ENCODE measurements around the gene OR52N5. TPM values are rescaled to one million over a fixed set of nuclear protein-coding genes. Genes with fewer than 3 reads are reported as not detected.

OR52N5 gene
- total and polyA plus RNA-seq, 9 of the 15 experiments (the other 6 are each of a cell fraction or from before 2014, with no cell fraction given), result not detected

DNA sequence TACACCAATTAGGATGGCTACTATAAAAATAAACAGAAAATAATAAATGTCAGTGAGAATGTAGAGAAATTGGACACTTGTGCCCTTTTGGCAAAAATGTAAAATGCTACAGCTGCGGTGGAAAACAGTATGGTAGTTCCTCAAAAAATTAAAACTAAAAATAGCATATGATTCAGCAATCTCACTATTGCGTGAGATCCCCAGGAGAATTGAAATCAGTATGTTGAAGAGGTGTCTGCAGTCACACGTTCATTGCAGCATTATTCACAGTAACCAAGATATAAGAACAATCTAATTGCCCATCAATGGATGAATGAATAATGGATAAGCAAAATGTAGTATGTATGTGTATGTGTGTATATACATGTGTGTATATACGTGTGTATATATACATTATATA is 32.4 kb upstream of the OR52N5 start (continued):
- peak; percentile 30; the same call in 1 of the 2 replicates for TF ChIP-seq ARID1B (IDR thresholded peaks at IDR 0.05)
- peak; percentile 30; the same call in 1 of the 2 replicates for TF ChIP-seq LEF1 (IDR thresholded peaks at IDR 0.05)
- no peak for TF ChIP-seq ZNF707 (CRISPR knock-in tag; conservative IDR thresholded peaks at IDR 0.05)
- no peak for TF ChIP-seq NCOA2 (IDR thresholded peaks at IDR 0.05; ENCODE audit: partially characterized antibody in 2 of 2)
- TF ChIP-seq CBX1 (IDR thresholded peaks at IDR 0.05; ENCODE audit: low read depth), result peak; percentile 29; the same call in 1 of the 2 replicates
- TF ChIP-seq, protein P1, sequence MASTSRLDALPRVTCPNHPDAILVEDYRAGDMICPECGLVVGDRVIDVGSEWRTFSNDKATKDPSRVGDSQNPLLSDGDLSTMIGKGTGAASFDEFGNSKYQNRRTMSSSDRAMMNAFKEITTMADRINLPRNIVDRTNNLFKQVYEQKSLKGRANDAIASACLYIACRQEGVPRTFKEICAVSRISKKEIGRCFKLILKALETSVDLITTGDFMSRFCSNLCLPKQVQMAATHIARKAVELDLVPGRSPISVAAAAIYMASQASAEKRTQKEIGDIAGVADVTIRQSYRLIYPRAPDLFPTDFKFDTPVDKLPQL (IDR thresholded peaks at IDR 0.05; ENCODE audit: extremely low read depth, insufficient read length), result no peak
- TF ChIP-seq, protein P2, sequence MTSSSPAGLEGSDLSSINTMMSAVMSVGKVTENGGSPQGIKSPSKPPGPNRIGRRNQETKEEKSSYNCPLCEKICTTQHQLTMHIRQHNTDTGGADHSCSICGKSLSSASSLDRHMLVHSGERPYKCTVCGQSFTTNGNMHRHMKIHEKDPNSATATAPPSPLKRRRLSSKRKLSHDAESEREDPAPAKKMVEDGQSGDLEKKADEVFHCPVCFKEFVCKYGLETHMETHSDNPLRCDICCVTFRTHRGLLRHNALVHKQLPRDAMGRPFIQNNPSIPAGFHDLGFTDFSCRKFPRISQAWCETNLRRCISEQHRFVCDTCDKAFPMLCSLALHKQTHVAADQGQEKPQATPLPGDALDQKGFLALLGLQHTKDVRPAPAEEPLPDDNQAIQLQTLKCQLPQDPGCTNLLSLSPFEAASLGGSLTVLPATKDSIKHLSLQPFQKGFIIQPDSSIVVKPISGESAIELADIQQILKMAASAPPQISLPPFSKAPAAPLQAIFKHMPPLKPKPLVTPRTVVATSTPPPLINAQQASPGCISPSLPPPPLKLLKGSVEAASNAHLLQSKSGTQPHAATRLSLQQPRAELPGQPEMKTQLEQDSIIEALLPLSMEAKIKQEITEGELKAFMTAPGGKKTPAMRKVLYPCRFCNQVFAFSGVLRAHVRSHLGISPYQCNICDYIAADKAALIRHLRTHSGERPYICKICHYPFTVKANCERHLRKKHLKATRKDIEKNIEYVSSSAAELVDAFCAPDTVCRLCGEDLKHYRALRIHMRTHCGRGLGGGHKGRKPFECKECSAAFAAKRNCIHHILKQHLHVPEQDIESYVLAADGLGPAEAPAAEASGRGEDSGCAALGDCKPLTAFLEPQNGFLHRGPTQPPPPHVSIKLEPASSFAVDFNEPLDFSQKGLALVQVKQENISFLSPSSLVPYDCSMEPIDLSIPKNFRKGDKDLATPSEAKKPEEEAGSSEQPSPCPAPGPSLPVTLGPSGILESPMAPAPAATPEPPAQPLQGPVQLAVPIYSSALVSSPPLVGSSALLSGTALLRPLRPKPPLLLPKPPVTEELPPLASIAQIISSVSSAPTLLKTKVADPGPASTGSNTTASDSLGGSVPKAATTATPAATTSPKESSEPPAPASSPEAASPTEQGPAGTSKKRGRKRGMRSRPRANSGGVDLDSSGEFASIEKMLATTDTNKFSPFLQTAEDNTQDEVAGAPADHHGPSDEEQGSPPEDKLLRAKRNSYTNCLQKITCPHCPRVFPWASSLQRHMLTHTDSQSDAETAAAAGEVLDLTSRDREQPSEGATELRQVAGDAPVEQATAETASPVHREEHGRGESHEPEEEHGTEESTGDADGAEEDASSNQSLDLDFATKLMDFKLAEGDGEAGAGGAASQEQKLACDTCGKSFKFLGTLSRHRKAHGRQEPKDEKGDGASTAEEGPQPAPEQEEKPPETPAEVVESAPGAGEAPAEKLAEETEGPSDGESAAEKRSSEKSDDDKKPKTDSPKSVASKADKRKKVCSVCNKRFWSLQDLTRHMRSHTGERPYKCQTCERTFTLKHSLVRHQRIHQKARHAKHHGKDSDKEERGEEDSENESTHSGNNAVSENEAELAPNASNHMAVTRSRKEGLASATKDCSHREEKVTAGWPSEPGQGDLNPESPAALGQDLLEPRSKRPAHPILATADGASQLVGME (CRISPR knock-in tag; IDR thresholded peaks at IDR 0.05), result no peak
- no peak for TF ChIP-seq ZFP30 (CRISPR knock-in tag; IDR thresholded peaks at IDR 0.05; ENCODE audit: borderline replicate concordance)
- no peak for TF ChIP-seq MAZ (CRISPR knock-in tag; conservative IDR thresholded peaks at IDR 0.05 in 1 of 2, IDR thresholded peaks at IDR 0.05 in 1 of 2)
- TF ChIP-seq, protein P3, sequence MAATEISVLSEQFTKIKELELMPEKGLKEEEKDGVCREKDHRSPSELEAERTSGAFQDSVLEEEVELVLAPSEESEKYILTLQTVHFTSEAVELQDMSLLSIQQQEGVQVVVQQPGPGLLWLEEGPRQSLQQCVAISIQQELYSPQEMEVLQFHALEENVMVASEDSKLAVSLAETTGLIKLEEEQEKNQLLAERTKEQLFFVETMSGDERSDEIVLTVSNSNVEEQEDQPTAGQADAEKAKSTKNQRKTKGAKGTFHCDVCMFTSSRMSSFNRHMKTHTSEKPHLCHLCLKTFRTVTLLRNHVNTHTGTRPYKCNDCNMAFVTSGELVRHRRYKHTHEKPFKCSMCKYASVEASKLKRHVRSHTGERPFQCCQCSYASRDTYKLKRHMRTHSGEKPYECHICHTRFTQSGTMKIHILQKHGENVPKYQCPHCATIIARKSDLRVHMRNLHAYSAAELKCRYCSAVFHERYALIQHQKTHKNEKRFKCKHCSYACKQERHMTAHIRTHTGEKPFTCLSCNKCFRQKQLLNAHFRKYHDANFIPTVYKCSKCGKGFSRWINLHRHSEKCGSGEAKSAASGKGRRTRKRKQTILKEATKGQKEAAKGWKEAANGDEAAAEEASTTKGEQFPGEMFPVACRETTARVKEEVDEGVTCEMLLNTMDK (IDR thresholded peaks at IDR 0.05; ENCODE audit: borderline replicate concordance, insufficient read depth, low read depth, low read length, poor library complexity, severe bottlenecking), result no peak
- TF ChIP-seq ZNF41 (CRISPR knock-in tag; conservative IDR thresholded peaks at IDR 0.05), result no peak
- no peak for TF ChIP-seq POLR2H (tag; IDR thresholded peaks at IDR 0.05; ENCODE audit: low read depth)
- TF ChIP-seq PTRF (tag; IDR thresholded peaks at IDR 0.05), result no peak
- no peak for TF ChIP-seq PHF20 (IDR thresholded peaks at IDR 0.05; ENCODE audit: partially characterized antibody)
- no peak for TF ChIP-seq BHLHE40 (IDR thresholded peaks at IDR 0.05; ENCODE audit: low read length)
- TF ChIP-seq KDM5B (IDR thresholded peaks at IDR 0.05; ENCODE audit: insufficient replicate concordance, low read depth, low read length), result no peak
- TF ChIP-seq ZNF766 (CRISPR knock-in tag; conservative IDR thresholded peaks at IDR 0.05), result no peak

Measured in K562 (cell line).